ENCODE measurements around the gene EOLA1.

Gene EOLA1

GRCh38 chrX:149504226-149504914 lies 36.4 kb upstream of the EOLA1 start:
- Histone ChIP-seq H3K9me3 (ENCODE audit: control insufficient read depth, low read depth, low read length) (peaks cover 8% of the 10 kb centered on the region), H3K36me3 (ENCODE audit: control insufficient read depth, low read depth, low read length) (peaks cover 8% of the 10 kb centered on the region), H3K27me3 (ENCODE audit: control insufficient read depth, insufficient read depth, low read length) (no peaks in the 10 kb centered on the region), H3K9ac (ENCODE audit: low read length) (peak overlapping the region; percentile 32), H3K27ac (ENCODE audit: low read length) (no peak overlapping the region), H3K4me3 (ENCODE audit: low read length) (peak overlapping the region; percentile 55), H3K4me1 (ENCODE audit: control insufficient read depth, low read depth, low read length) (no peaks in the 10 kb centered on the region)

GRCh38 chrX:149504915-149505651 lies 35.7 kb upstream of the EOLA1 start, which contains the start of gene IDS:
Gene IDS (minus strand): TSS chrX:149505306. CDS start chrX:149505137, 169 bp downstream.
- H3K27ac ChIP-seq (ENCODE audit: low read length): no peak within 1 kb of the TSS

GRCh38 chrX:149505671-149506070 lies 35.1 kb upstream of the EOLA1 start:
- Histone ChIP-seq H3K27me3 (ENCODE audit: control insufficient read depth, insufficient read depth, low read length) (no peaks in the 10 kb centered on the region), H3K27ac (ENCODE audit: low read length) (no peak overlapping the region), H3K4me3 (ENCODE audit: low read length) (peak overlapping the region; percentile 30), H3K36me3 (ENCODE audit: control insufficient read depth, low read depth, low read length) (peaks cover 4% of the 10 kb centered on the region), H3K4me1 (ENCODE audit: control insufficient read depth, low read depth, low read length) (no peaks in the 10 kb centered on the region), H3K9me3 (ENCODE audit: control insufficient read depth, low read depth, low read length) (peaks cover 5% of the 10 kb centered on the region), H3K9ac (ENCODE audit: low read length) (no peak overlapping the region)

More at GRCh38 chrX:149504915-149505651, 35.7 kb upstream of the EOLA1 start, which contains the start of gene IDS:
- Histone ChIP-seq H3K4me3 (ENCODE audit: low read length) (peak within 1 kb of the TSS; percentile 55), H3K9me3 (ENCODE audit: control insufficient read depth, low read depth, low read length) (peaks cover 8% of the 10 kb centered on the region), H3K36me3 (ENCODE audit: control insufficient read depth, low read depth, low read length) (peaks cover 8% of the 10 kb centered on the region), H3K9ac (ENCODE audit: low read length) (peak within 1 kb of the TSS; percentile 32), H3K4me1 (ENCODE audit: control insufficient read depth, low read depth, low read length) (no peaks in the 10 kb centered on the region), H3K27me3 (ENCODE audit: control insufficient read depth, insufficient read depth, low read length) (no peaks in the 10 kb centered on the region)

GRCh38 chrX:149506349-149506748 lies 34.5 kb upstream of the EOLA1 start:
- H3K27me3 ChIP-seq (ENCODE audit: control insufficient read depth, insufficient read depth, low read length): no peaks in the 10 kb centered on the region
- H3K36me3 ChIP-seq (ENCODE audit: control insufficient read depth, low read depth, low read length): no peaks in the 10 kb centered on the region
- no peak overlapping the region for H3K27ac ChIP-seq (ENCODE audit: low read length)
- no peak overlapping the region for H3K4me3 ChIP-seq (ENCODE audit: low read length)
- H3K4me1 ChIP-seq (ENCODE audit: control insufficient read depth, low read depth, low read length): no peaks in the 10 kb centered on the region
- no peaks in the 10 kb centered on the region for H3K9me3 ChIP-seq (ENCODE audit: control insufficient read depth, low read depth, low read length)
- H3K9ac ChIP-seq (ENCODE audit: low read length): no peak overlapping the region

GRCh38 chrX:149508467-149508866 lies 32.3 kb upstream of the EOLA1 start:
- Histone ChIP-seq H3K4me3 (ENCODE audit: low read length) (no peak overlapping the region), H3K27ac (ENCODE audit: low read length) (no peak overlapping the region), H3K36me3 (ENCODE audit: control insufficient read depth, low read depth, low read length) (no peaks in the 10 kb centered on the region), H3K9me3 (ENCODE audit: control insufficient read depth, low read depth, low read length) (no peaks in the 10 kb centered on the region), H3K9ac (ENCODE audit: low read length) (no peak overlapping the region), H3K4me1 (ENCODE audit: control insufficient read depth, low read depth, low read length) (no peaks in the 10 kb centered on the region), H3K27me3 (ENCODE audit: control insufficient read depth, insufficient read depth, low read length) (no peaks in the 10 kb centered on the region)

GRCh38 chrX:149510386-149510785 lies 30.4 kb upstream of the EOLA1 start:
- no peaks in the 10 kb centered on the region for H3K27me3 ChIP-seq (ENCODE audit: control insufficient read depth, insufficient read depth, low read length)
- no peak overlapping the region for H3K27ac ChIP-seq (ENCODE audit: low read length)
- peaks cover 7% of the 10 kb centered on the region for H3K9me3 ChIP-seq (ENCODE audit: control insufficient read depth, low read depth, low read length)
- H3K36me3 ChIP-seq (ENCODE audit: control insufficient read depth, low read depth, low read length): no peaks in the 10 kb centered on the region
- no peak overlapping the region for H3K4me3 ChIP-seq (ENCODE audit: low read length)
- H3K9ac ChIP-seq (ENCODE audit: low read length): no peak overlapping the region
- no peaks in the 10 kb centered on the region for H3K4me1 ChIP-seq (ENCODE audit: control insufficient read depth, low read depth, low read length)

- Histone ChIP-seq H3K27ac (ENCODE audit: low read length) (no peak overlapping the region), H3K27me3 (ENCODE audit: control insufficient read depth, insufficient read depth, low read length) (no peaks in the 10 kb centered on the region), H3K4me1 (ENCODE audit: control insufficient read depth, low read depth, low read length) (no peaks in the 10 kb centered on the region), H3K9me3 (ENCODE audit: control insufficient read depth, low read depth, low read length) (peaks cover 7% of the 10 kb centered on the region), H3K9ac (ENCODE audit: low read length) (no peak overlapping the region), H3K36me3 (ENCODE audit: control insufficient read depth, low read depth, low read length) (no peaks in the 10 kb centered on the region), H3K4me3 (ENCODE audit: low read length) (no peak overlapping the region)
Measured at GRCh38 chrX:149511081-149511480, 29.7 kb upstream of the EOLA1 start.

GRCh38 chrX:149512225-149512885 lies 28.5 kb upstream of the EOLA1 start:
- Histone ChIP-seq H3K27ac (ENCODE audit: low read length) (no peak overlapping the region), H3K4me3 (ENCODE audit: low read length) (no peak overlapping the region), H3K9ac (ENCODE audit: low read length) (no peak overlapping the region)

GRCh38 chrX:149513825-149514428 lies 26.9 kb upstream of the EOLA1 start:
- Histone ChIP-seq H3K9me3 (ENCODE audit: control insufficient read depth, low read depth, low read length) (peaks cover 20% of the 10 kb centered on the region), H3K27ac (ENCODE audit: low read length) (no peak overlapping the region), H3K27me3 (ENCODE audit: control insufficient read depth, insufficient read depth, low read length) (no peaks in the 10 kb centered on the region), H3K9ac (ENCODE audit: low read length) (no peak overlapping the region), H3K36me3 (ENCODE audit: control insufficient read depth, low read depth, low read length) (no peaks in the 10 kb centered on the region), H3K4me3 (ENCODE audit: low read length) (no peak overlapping the region), H3K4me1 (ENCODE audit: control insufficient read depth, low read depth, low read length) (no peaks in the 10 kb centered on the region)

More at GRCh38 chrX:149512225-149512885, 28.5 kb upstream of the EOLA1 start:
- Histone ChIP-seq H3K36me3 (ENCODE audit: control insufficient read depth, low read depth, low read length) (no peaks in the 10 kb centered on the region), H3K9me3 (ENCODE audit: control insufficient read depth, low read depth, low read length) (peaks cover 16% of the 10 kb centered on the region), H3K4me1 (ENCODE audit: control insufficient read depth, low read depth, low read length) (no peaks in the 10 kb centered on the region), H3K27me3 (ENCODE audit: control insufficient read depth, insufficient read depth, low read length) (no peaks in the 10 kb centered on the region)

GRCh38 chrX:149515954-149516602 lies 24.7 kb upstream of the EOLA1 start:
- Histone ChIP-seq H3K27ac (ENCODE audit: low read length) (no peak overlapping the region), H3K9me3 (ENCODE audit: control insufficient read depth, low read depth, low read length) (peaks cover 20% of the 10 kb centered on the region), H3K27me3 (ENCODE audit: control insufficient read depth, insufficient read depth, low read length) (no peaks in the 10 kb centered on the region), H3K36me3 (ENCODE audit: control insufficient read depth, low read depth, low read length) (no peaks in the 10 kb centered on the region), H3K4me1 (ENCODE audit: control insufficient read depth, low read depth, low read length) (no peaks in the 10 kb centered on the region), H3K4me3 (ENCODE audit: low read length) (no peak overlapping the region), H3K9ac (ENCODE audit: low read length) (no peak overlapping the region)

- Histone ChIP-seq H3K9ac (ENCODE audit: low read length) (no peak overlapping the region), H3K4me3 (ENCODE audit: low read length) (no peak overlapping the region), H3K27ac (ENCODE audit: low read length) (no peak overlapping the region), H3K4me1 (ENCODE audit: control insufficient read depth, low read depth, low read length) (no peaks in the 10 kb centered on the region), H3K36me3 (ENCODE audit: control insufficient read depth, low read depth, low read length) (no peaks in the 10 kb centered on the region), H3K27me3 (ENCODE audit: control insufficient read depth, insufficient read depth, low read length) (no peaks in the 10 kb centered on the region), H3K9me3 (ENCODE audit: control insufficient read depth, low read depth, low read length) (peaks cover 20% of the 10 kb centered on the region)
Measured at GRCh38 chrX:149516604-149517003, 24.2 kb upstream of the EOLA1 start.

Data from iPS-18a (cell line).